Activated CD4-positive, alpha-beta T cell treated with anti-CD3 and anti-CD28 coated beads, Interleukin-2, Interleukin-6, amounts not matched to agents 100 ng/mL and 50 ng/mL, durations not matched to agents 16 hours and 8 hours (primary cell): Measurements from ENCODE around the gene POU2F2.

Experiments used
- DNase-seq: peaks from one replicate; pipeline ENCODE4 v3.0.0-alpha.2; 2020

Gene POU2F2

DNA sequence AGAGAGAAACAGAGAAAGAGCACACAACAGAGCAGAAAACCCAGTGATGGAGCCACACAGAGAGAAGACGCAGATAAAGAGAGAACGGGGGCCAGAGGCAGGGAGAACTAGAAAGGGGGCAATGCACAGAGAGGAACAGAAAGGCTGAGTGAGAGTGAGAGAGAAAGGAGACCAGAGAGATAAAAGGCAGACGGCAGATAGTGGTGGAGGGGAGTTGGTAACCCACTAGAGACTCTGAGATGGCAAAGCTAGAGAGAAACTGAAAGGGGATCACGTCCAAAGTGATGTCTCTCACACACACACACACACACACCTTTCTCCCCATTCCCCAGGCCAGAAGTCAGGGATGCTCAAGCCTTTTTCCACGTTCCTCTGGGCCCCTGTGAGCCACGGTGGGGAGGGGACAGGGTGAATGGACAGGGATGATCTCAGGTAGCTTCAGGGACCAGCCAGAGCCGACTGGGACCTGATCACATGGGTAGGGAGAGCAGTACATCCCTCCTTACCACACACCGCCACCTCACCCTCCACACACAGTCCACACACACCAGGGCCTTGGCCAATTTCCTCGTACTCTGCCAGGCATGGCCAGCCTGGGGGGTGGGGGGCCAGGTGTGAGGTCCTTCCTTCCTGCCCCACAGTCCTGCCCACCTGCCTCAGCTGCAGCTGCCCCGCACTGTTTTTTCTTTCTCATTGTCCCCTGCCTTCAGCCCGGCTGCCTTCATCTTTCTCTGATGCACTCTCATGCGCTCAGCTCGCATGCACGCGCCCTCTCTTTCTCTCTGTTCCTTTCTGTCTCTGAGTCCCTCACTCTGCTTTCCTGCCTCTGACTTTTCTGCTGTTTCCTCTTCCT, 22.5 kb upstream of the POU2F2 start:
- no peak for DNase-seq

DNA sequence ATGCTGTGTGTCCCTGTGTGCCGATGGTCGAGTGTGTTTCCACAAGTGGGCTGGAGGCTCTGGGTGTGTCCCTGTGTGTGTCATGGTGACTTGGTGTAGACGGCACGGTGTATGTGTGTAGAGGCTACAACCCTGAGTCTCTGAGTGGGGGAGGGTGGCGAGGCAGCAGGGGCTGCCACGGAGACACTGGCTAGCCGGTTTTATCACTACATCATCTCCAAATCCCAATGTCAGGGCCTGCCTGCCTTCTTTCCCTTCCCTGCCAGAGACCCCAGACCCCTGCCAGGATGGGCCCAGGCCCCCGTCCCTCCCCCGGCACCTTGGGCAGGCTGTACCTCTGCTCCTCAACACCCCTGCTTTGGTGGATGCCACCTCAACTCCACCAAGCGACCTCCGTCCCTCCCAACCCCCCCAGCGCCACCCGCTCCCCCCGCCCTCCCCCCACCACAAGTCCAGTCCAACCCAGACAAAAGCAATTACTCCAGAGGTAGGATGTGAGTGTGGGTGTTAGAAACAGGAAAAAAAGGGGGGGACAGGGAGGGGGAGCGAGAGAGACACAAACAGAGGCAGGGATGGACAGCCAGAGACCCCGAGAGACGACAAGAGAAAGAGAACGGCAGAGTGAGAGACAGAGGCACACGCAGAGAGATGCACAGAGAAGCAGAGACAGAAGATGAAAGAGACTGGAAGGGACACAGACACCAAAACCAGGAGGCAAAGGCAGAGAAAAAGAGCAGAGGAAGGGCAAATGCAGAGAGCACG, 21.6 kb upstream of the POU2F2 start:
- no peak for DNase-seq

DNA sequence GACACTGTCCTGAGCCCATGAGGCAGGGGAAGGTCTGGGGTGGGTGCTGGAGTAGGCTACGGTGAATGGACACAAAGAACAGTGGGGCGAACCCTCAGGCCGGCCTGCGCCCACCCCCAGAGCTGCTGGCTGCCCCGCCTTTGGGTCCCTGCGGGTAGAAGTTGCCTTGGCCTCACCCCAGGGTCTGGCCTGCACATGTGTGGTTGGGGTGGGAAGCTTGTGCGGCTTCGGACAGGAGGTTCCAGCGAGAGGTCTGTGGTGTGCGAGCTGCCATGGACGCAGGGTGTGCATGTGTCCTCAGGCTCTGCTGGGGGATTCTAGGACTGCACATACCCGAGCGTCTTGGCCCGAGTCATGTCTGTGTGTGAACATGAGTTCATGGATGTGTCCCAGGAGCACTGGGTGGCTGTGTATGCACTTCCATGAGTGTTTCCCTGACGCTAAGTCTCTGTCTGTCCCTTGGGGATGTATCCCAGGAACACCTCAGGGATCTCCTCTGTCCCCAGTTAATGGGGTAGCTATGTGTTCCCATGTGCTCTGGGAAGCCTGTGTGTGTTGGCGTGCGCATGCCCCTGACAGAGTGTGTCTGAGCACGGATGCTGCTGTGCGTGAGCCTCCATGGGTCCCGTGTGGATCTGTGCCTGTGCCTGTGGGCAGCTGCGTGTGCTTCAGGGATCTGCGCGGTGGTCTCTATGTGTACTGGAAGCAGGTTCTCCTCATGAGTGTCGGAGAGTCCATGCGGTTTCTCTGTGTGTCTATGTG, 20.8 kb upstream of the POU2F2 start:
- no peak for DNase-seq

DNA sequence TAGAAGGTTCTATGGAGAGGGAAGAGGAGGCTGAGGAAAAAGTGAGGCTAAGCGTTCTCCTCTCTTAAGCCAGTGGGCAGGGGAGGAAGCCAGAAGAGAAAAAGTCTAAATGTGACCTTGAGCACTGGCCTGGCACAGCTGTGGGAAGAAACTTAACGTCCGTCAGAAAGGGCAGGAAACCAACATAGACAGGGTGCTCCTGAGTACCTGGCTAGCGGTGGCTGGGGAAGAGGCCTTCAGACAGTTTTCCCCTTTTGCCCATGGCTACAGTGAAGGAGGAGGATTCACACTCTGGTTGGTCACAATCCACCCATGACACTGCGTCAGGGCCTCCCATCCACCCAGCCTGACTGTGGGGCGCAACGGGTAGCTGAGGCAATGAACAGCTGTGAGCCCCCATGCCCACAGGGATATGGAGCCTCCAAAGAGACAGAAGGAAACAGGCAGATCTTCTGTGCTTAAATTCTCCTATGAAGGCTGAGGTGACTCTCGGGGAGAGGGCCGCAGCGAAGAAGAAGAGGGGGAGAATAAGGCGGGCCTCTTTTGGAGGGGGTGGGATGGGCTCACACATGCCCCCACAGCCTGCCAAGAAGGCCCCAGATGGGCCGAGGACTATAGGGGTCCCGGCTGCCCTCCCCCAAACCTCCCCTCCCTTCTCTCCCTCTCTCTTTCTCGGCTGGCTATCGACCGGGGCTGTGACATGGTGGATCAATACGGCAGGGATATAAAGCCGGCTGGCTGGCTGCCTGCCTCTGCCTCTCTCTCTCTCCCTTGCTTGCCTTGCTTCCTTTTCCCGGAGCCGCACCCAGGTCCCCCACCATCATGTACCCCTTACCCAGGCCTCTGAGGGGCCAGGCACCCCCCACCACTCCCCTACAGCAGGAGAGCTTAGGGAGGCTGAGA, 19.8 kb upstream of the POU2F2 start:
- no peak for DNase-seq

DNA sequence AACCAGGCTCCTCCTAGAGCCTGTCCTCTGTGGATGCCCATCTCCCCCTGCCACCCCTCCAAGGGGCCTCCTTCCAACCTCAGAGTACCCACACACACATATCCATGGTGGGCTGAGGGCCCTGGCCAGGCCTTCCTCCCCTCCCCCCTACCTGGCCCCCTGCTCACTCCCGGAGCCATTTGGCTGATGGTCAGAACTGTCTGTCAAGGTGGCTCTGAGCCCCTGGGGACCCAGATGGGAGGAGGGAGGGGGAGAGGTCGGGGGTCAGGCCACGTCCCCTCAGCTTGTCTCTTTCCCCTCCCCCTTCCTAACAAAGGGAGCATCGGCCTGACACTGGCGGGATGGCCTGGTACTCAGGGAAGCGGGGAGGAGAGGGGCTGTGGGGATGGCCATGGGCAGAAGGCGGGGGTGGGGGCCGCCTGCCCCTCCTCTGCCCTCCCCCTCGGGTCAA, 18.7 kb upstream of the POU2F2 start:
- no peak for DNase-seq

DNA sequence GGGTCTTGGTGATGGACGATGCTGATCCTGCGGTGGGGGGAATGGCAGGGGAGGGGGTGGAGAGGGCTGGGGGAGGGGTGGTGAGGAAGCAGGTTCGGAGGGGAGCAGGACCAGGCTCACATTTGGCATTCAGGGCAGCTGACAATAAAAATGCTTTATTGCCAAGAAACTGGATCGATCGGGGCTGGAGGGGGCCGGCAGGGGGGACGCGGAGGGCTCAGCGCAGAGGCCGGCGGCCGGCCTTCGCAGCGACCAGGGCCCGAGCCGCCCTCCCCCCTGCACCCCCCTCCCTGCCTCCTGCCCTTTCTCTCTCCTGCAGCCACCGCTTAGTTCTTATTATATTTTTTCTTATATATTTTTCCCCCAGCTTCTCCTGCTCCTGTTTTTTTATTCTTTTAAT, 18.1 kb upstream of the POU2F2 start:
- DNase-seq: no peak

DNA sequence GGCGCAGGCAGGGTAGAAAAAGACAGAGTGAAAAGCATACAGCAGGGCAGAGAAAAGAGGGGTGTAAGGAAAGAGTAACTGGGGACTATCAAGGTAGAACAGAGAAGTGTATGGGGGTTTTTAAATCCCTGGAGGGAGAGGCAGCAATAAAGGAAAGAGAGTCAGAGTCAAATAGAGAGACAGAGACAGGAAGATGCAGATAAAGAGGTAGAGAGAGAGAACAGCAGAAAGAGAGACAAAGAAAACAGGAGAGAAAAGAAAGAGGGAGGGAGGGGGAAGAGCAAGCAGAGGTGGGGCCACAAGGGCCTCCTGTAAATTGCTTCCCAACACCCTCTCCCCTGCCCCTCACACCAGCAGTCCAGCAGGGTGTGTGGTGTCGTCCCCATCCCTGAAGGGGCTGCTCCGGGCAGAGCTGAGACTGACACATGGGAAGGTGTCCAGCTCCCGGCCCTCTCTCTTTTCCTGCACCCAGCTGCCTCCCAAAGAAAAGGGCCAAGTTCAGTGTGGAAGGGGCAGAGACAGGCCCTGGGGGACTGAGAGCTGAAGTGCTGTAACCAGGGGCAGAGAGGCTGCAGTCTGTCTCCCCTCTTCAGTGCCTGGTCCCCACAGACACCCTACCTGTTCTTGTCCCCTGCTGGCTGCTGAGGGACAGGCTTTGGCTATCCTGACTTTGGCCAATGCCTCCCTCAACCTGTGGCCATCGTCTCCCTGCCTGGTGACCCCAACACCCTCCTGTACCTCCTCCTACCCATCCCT, 17.4 kb upstream of the POU2F2 start:
- DNase-seq: no peak

DNA sequence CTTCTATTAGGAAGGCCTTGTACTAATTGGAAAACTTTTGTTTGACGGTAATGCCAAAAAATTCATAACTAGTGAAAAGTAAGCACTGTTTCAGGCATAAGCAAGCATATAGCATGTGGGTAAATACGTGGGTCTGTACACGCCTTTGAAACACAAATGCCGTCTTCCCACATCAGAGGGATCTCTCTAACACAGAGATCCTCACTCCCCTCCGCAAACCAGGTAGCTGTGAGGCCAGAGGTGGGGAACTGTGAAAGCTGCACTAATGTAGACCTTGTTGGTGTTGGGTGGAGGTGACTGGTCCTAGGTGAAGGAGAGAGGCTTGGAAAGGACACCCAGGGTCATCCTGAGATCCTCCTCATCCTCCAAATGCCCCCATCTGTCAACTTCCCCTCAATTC, 16.0 kb upstream of the POU2F2 start:
- no peak for DNase-seq

DNA sequence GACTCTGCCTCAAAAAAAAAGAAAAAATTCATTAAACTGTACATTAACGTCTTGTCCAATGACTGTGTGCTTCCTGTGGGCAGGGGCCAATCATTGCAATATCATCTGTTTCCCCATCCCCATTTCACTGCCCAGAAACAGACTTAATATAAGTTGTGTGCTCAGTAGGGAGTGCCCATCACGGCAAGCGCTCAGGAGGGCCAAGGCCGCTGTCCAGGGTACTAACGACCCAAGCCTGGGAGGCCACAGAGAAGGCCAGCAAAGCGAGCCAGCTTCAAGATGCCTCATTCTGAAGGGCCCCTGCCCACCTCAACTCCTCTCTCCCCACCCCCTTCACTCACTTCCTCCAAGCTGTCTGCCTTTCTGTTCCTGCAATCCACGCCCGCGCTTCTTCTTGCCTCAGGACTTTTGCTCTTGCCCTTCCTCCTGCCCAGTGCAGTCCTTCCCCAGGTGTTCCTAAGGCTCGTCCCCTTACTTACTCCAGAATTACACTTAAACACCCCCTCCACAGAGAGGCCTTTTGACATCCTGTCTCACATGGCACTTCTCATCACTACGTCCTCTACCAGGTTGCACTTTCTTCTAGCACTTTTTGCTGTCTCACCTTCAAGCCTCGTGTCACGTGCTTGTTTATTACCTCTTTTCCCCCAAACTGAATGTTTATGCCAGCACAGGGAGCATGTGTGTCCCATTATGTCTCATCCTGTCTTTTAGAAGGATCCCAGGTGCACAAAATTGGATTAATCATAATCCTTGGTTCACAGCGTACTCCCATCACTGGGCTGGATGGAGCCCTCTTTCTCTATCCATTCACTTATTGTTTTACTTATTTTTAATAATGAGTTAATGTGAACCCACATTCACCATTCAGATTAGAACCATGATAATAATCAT, 11.3 kb upstream of the POU2F2 start:
- no peak for DNase-seq

DNA sequence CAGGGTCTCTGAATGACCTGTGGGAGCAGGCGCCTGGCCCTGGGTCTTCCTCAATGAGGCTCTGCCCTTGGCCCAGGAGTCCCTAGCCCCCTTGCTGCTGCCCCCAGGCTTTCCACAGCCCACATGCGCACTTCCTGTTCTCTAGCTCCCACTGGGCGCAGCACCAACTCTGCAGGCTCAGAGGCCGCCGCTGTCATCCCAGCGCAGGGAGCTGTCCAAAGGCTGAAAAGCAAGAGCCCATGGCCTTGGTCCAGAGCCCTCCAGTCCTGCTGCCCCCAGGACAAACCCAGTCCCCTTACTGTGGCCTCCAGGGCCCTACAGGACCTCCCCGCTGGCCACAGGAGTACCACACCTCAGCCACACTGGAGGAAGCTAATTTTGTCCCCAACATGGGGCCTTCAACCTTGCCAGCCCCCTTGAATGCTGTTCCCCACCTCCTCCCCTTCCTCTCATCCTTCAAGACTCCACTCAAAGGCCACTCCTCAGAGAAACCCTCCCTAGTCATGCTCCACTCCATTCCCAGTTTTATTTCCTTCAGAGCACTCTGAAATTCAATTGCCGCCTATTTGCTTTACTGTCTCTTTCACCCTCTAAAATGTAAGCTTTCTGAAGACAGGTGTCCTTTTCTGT, 8.0 kb upstream of the POU2F2 start:
- no peak for DNase-seq

DNA sequence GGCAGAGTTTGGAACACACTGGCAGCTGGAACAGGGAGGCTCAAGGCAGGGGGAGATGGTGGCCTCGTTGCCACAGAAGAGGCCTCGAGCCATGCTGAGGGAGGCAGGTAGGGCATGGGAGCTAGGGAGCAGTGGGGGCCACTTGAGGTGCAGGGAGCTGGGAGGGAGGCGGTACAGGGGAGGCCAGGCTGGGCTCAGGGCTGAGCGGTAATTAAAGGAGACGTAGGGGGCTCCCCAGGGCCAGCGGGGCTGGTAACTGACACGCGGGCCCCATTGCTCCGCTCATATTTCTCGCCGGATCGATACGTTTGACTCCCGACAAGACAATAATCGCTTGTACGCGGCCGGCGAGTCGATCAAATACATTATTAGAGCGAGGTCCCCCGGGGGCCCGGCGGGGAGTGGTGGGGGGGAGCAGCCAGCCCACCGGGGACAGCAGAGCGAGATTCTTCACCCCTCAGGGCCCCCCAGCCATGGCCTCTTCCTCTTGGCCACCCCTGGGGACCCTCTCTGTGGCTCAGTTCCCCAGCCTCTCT, 2.4 kb upstream of the POU2F2 start:
- no peak for DNase-seq

DNA sequence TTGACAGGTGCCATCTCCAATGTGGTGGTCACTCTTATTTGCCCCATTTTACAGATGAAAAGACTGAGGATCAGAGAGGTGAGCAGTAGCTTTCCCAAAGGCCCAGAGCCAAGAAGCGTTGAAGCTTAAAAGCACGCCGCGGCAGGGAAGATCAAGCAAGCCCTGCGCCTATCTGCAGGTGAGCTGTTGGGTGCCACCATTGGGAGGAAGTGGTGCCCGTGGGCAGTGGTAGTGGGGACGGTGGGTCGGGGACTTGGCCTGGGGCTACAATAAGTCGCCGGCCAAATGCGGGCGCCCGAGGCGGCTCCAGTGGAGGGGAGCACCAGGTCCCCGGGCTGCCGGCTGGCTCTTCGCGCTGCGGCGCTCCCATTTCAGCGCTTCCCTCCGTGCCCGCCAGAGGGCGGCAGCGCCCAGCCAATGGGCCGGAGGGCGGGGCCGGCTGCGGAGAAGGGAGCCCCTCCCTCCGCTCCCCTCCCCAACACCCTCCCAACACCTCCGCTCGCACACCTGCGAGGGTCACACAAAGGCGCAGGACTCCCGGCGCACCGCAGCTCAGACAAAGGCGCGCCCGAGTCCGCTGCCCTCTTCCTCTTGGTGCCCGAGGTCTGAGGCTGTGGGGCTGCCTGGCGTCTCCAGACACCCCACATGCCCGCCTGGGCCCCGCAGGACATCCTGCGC, 744 bp upstream of the POU2F2 start:
- peak; percentile 91 for DNase-seq

DNA sequence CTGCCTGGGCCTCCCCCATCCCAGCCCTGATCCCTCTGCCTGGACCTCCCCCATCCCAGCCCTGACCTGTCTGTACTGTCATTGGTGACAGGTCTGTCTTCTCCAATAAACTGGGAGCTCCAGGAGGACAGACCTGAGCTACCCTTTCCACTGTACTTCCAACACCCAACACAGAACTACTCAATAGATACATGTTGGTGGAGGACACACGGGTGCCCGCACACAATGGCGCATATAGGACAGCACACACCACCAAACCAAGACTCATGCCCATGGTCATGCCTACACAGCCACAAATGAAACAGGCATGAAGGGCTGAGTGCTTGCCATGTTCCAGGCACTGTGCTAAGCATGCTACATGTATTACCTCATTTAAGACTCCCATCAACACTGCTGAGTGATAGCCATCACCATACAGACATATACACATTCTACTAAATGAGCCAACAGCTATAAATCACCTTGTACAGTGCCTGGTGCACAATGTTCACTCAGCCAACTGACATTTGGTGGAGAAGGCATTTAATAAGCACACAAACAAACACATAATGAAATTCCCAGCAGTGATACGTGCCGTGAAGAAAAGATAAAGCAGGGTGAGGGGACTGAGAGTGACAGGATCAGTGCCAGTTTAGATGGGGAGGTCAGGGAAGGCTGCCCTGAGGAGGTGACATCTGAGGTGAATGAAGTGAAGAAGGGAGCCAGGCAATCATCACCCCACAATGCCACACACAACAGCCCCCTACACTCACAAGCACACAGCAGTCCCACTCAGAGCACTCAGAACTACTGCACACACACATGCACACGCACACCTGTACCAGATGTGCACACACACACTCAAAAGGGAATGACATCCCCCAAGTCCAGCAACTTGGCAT, 857 bp downstream of the POU2F2 start:
- no peak for DNase-seq

DNA sequence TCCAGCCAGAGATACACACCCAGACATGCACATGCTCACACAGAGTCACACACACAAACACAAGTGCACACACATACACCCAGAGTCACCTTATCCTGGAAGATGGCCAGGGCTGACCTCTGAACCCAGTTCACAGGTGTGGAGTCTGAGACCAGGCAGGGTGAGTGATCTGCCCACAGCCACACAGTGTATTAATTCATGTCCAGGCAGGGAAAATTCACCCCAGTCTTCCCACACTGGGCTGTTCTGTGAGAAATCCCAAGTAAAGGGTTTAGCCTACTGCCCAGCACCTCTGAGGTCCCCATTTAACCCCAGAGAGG, 2.0 kb downstream of the POU2F2 start:
- no peak for DNase-seq

DNA sequence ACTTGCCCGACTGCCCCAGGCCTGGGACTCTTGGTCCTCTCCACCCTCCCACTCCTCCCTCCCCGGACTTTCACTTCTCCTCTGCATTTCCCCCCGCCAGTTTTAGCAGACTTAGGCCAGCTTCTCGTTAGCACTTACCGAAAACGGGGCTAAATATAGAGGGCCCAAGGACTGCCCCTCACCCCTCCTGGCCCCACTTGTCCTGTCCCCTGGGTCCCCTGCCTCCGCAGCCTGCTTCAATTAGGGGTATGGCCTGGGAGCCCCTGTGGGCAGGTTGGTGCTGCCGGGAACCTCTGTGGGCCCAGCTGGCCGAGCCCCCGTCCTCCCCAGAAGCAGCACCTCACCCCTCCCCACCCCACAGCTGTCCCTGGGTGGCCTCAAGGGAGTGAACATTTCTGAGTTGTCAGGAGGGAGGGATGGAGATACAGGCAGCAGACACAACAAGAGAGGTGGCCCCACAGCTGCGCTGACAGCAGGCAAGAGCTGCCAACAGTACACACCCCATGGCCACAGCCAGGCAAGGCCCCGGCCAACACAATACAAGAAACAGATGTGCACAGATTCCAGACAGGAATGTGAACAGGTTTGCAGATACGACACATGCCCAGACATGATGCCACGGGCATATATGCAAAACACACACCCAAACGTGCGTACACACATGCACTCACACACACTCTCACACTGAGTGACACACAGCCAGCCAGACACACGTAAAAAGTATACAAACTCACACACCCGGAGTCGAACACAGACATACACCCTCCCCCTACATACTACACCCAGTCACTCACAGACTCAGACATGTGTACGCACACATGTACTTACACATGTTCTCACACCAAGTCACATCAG, 2.6 kb downstream of the POU2F2 start:
- DNase-seq: no peak

DNA sequence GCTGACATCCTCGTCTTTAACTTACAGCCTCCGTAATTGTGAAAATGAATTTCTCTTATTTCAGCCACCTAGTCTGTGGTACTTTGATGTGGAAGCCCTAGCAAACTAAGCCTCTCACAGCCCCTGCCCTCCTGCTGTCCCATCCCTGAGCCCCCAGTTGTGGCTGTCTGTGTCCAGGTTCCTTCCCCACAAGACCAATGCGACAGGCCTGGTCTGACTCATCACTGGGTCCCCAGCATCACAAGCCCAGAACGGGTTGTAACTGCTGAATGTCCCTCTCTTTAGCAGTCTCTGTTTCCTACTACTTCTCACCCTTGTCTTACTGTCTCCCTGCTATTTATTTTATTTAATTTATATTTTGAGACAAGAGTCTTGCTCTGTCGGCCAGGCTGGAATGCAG, 5.7 kb downstream of the POU2F2 start:
- DNase-seq: peak; percentile 31

DNA sequence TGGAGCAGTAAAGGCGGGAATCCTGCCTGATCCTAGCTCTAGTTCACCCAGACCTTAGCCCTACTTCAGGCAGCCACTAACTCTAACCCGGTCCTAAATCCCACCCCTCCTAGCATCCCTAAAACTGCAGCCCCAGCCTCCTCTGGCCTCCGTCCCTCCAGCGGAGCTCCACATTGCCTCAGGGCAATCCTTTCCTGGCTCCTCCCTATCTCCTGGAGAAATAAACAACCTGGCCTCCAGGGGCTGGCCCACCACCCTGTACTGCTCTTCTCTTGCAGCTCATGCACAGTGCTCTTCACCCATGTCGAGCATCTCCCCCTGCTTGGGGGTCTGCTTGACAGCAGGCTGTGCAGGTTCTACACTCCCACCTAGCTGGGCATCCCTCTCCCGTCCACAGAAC, 6.7 kb downstream of the POU2F2 start:
- DNase-seq: no peak
